H1 (cell line): ENCODE measurements around the gene RBM47. TPM values are rescaled to one million over a fixed set of nuclear protein-coding genes. Genes with fewer than 3 reads are reported as not detected.

Experiments used
- CTCF ChIA-PET: fragments of 300-600 bp; sonication (Branson Sonifier 250); formaldehyde crosslinking; loops from one replicate; lab custom pipeline; 2021; ENCODE audit not compliant: partially characterized antibody; lab: Charles Lee
- POLR2A ChIA-PET: fragments of 300-600 bp; sonication (Branson Sonifier 250); formaldehyde crosslinking; loops from one replicate; lab custom pipeline; 2021; ENCODE audit warnings: inconsistent platforms; ENCODE audit not compliant: partially characterized antibody; lab: Charles Lee
- DNase-seq, 2 experiments: peaks; one replicate each; pipeline versions ENCODE4 v3.0.0 to v3.0.0-alpha.2; 2010 to 2022; ENCODE audit warnings: low spot score in 2 of 2, low read depth in 1 of 2, mixed read lengths in 1 of 2
- FAIRE-seq: peaks from 2 replicates; lab custom pipeline; 2011; peaks lifted over from hg19 to GRCh38; lab: Jason Lieb, UNC
- H2AFZ ChIP-seq: 2 replicates; pipeline ENCODE4 v1.8.1; 2012; ENCODE audit warnings: low read length, inconsistent platforms
- H2AK5ac ChIP-seq: 2 replicates; pipeline ENCODE4 v1.6.1; 2013; ENCODE audit warnings: low read depth, low read length
- H2BK120ac ChIP-seq: replicated peaks from 2 replicates; pipeline ENCODE3; 2013; ENCODE audit warnings: low read depth, low read length, inconsistent platforms
- H2BK12ac ChIP-seq: 2 replicates; pipeline ENCODE4 v1.6.1; 2013; ENCODE audit warnings: low read depth, low read length
- H2BK15ac ChIP-seq: 2 replicates; pipeline ENCODE4 v1.6.1; 2013; ENCODE audit warnings: low read length
- H2BK20ac ChIP-seq: 2 replicates; pipeline ENCODE4 v1.6.1; 2013; ENCODE audit warnings: low read length
- H2BK5ac ChIP-seq: 2 replicates; pipeline ENCODE4 v1.6.1; 2013; ENCODE audit warnings: low read depth, low read length
- H3K14ac ChIP-seq: 2 replicates; pipeline ENCODE4 v1.6.1; 2013; ENCODE audit warnings: inconsistent platforms; ENCODE audit not compliant: insufficient read length
- H3K18ac ChIP-seq: 2 replicates; pipeline ENCODE4 v1.6.1; 2013; ENCODE audit warnings: low read length; ENCODE audit errors: extremely low read depth
- H3K23ac ChIP-seq: 2 replicates; pipeline ENCODE4 v1.6.1; 2013; ENCODE audit warnings: inconsistent platforms; ENCODE audit not compliant: insufficient read length
- H3K23me2 ChIP-seq: 2 replicates; pipeline ENCODE4 v1.6.1; 2013; ENCODE audit warnings: low read depth, low read length
- H3K27ac ChIP-seq: 2 replicates; pipeline ENCODE4 v1.6.1; 2011; ENCODE audit warnings: low read depth, low read length, inconsistent platforms
- H3K27me3 ChIP-seq, 4 experiments: replicated peaks in 1 of 4; 1 replicate in 1 of 4; 2 replicates in 3 of 4; pipeline versions ENCODE4 v1.6.1 to v1.8.1; 2011 to 2013; ENCODE audit warnings: low read length in 3 of 4, mild to moderate bottlenecking in 3 of 4, inconsistent platforms in 2 of 4, mixed read lengths in 2 of 4, moderate library complexity in 1 of 4; ENCODE audit not compliant: control insufficient read depth in 3 of 4, insufficient read depth in 3 of 4; ENCODE audit errors: extremely low read depth in 1 of 4
- H3K36me3 ChIP-seq, 4 experiments: 2 replicates each; pipeline versions ENCODE4 v1.6.1 to v1.8.1; 2011 to 2013; ENCODE audit warnings: mild to moderate bottlenecking in 4 of 4, low read length in 3 of 4, moderate library complexity in 2 of 4, control low read depth in 1 of 4, inconsistent platforms in 1 of 4; ENCODE audit not compliant: insufficient read depth in 4 of 4, control insufficient read depth in 2 of 4
- H3K4ac ChIP-seq: replicated peaks from 2 replicates; pipeline ENCODE3; 2013; ENCODE audit warnings: low read length, low read depth, mixed read lengths, inconsistent platforms; ENCODE audit not compliant: insufficient read length
- H3K4me1 ChIP-seq, 4 experiments: replicated peaks in 1 of 4; 1 replicate in 1 of 4; 2 replicates in 3 of 4; pipeline versions ENCODE4 v1.6.1 to v1.8.1; 2011 to 2013; ENCODE audit warnings: low read length in 3 of 4, inconsistent platforms in 2 of 4, mixed read lengths in 1 of 4; ENCODE audit not compliant: insufficient read depth in 4 of 4, control insufficient read depth in 3 of 4
- H3K4me2 ChIP-seq, 2 experiments: 2 replicates each; pipeline versions ENCODE4 v1.6.1 to v1.8.1; 2011 to 2013; ENCODE audit warnings: low read depth in 2 of 2, low read length in 2 of 2, control low read depth in 1 of 2, inconsistent platforms in 1 of 2, mild to moderate bottlenecking in 1 of 2; ENCODE audit not compliant: insufficient read depth in 1 of 2
- H3K4me3 ChIP-seq, 4 experiments: fragments of 200-600, 300-600 bp in 1 of 4; sonication (generic), shearing (Covaris generic), sonication (Bioruptor Twin) in 1 of 4; 2 replicates each; pipeline versions ENCODE4 v1.5.1 to v1.8.1; 2011 to 2016; ENCODE audit warnings: low read length in 4 of 4, low read depth in 3 of 4, control low read depth in 2 of 4, inconsistent platforms in 2 of 4, mild to moderate bottlenecking in 2 of 4, mixed read lengths in 1 of 4, moderate library complexity in 1 of 4; ENCODE audit not compliant: insufficient read depth in 2 of 4; ENCODE audit errors: extremely low read depth in 1 of 4
- H3K56ac ChIP-seq: replicated peaks from 2 replicates; pipeline ENCODE3; 2013; ENCODE audit warnings: low read depth, mild to moderate bottlenecking, mixed read lengths, low read length, inconsistent platforms; ENCODE audit not compliant: insufficient read length
- H3K79me1 ChIP-seq: 2 replicates; pipeline ENCODE4 v1.6.1; 2013; ENCODE audit warnings: low read depth, low read length, control low read depth
- H3K79me2 ChIP-seq, 2 experiments: 2 replicates each; pipeline versions ENCODE4 v1.6.1 to v1.8.1; 2012 to 2013; ENCODE audit warnings: low read length in 2 of 2, mild to moderate bottlenecking in 2 of 2, inconsistent platforms in 1 of 2; ENCODE audit not compliant: insufficient read depth in 2 of 2, control insufficient read depth in 1 of 2
- H3K9ac ChIP-seq, 4 experiments: replicated peaks in 1 of 4; 1 replicate in 1 of 4; 2 replicates in 3 of 4; pipeline versions ENCODE4 v1.6.1 to v1.8.1; 2011 to 2013; ENCODE audit warnings: low read depth in 3 of 4, low read length in 3 of 4, control low read depth in 2 of 4, mild to moderate bottlenecking in 2 of 4, moderate library complexity in 2 of 4, inconsistent platforms in 1 of 4; ENCODE audit errors: extremely low read depth in 1 of 4
- H3K9me3 ChIP-seq, 2 experiments: 2 replicates each; pipeline versions ENCODE4 v1.6.1 to v1.8.1; 2012 to 2013; ENCODE audit warnings: mild to moderate bottlenecking in 2 of 2, moderate library complexity in 2 of 2, control low read depth in 1 of 2, inconsistent platforms in 1 of 2, low read depth in 1 of 2, low read length in 1 of 2, mixed read lengths in 1 of 2; ENCODE audit not compliant: insufficient read depth in 2 of 2
- H4K20me1 ChIP-seq, 2 experiments: replicated peaks in 1 of 2; 2 replicates each; pipeline versions ENCODE3 to v1.8.1; 2011 to 2013; ENCODE audit warnings: inconsistent platforms in 2 of 2, low read length in 2 of 2, mild to moderate bottlenecking in 1 of 2; ENCODE audit not compliant: insufficient read depth in 2 of 2, control insufficient read depth in 1 of 2
- H4K5ac ChIP-seq: 2 replicates; pipeline ENCODE4 v1.6.1; 2013; ENCODE audit warnings: low read length, low read depth, mixed read lengths, inconsistent platforms; ENCODE audit not compliant: insufficient read length
- H4K8ac ChIP-seq: 2 replicates; pipeline ENCODE4 v1.8.0; 2013; ENCODE audit warnings: mild to moderate bottlenecking, moderate library complexity, low read length, inconsistent platforms; ENCODE audit not compliant: insufficient read depth; ENCODE audit errors: extremely low read depth
- H4K91ac ChIP-seq: replicated peaks from 2 replicates; pipeline ENCODE3; 2013; ENCODE audit warnings: low read length, mixed read lengths, inconsistent platforms; ENCODE audit not compliant: insufficient read length
- ASH2L ChIP-seq: fragments of 200-600, 300-600 bp; sonication (generic); IDR thresholded peaks from one replicate; pipeline ENCODE4 v1.7.1; 2017; ENCODE audit warnings: low read length
- BACH1 ChIP-seq: IDR thresholded peaks from 2 replicates; pipeline ENCODE4 v1.6.1; 2012; ENCODE audit warnings: low read length, improper control_type of control experiment
- BCL11A ChIP-seq, 2 experiments: IDR thresholded peaks; one replicate each; pipeline ENCODE4 v1.6.1; 2011; ENCODE audit warnings: low read depth in 2 of 2, low read length in 2 of 2, mild to moderate bottlenecking in 2 of 2
- BRCA1 ChIP-seq: IDR thresholded peaks from 2 replicates; pipeline ENCODE4 v1.6.1; 2012; ENCODE audit warnings: low read depth, low read length, improper control_type of control experiment
- CBX8 ChIP-seq: fragments of 300-800, 300-1000 bp; sonication (generic); IDR thresholded peaks from 2 replicates; pipeline ENCODE4 v1.7.1; 2016; ENCODE audit warnings: low read depth, low read length, borderline replicate concordance
- GABPA ChIP-seq: IDR thresholded peaks from 2 replicates; pipeline ENCODE4 v1.6.1; 2011; ENCODE audit warnings: mild to moderate bottlenecking, low read length, moderate library complexity, borderline replicate concordance; ENCODE audit not compliant: insufficient read depth
- SIN3A ChIP-seq, 2 experiments: IDR thresholded peaks in 1 of 2; conservative IDR thresholded peaks in 1 of 2; 2 replicates each; pipeline ENCODE4 v1.6.1; 2011 to 2012; ENCODE audit warnings: low read length in 2 of 2, improper control_type of control experiment in 1 of 2, low read depth in 1 of 2, mild to moderate bottlenecking in 1 of 2
- SP4 ChIP-seq: IDR thresholded peaks from 2 replicates; pipeline ENCODE4 v1.6.1; 2012; ENCODE audit warnings: low read length, inconsistent platforms
- WGBS, 2 experiments: shearing (Covaris generic) in 1 of 2; methylation state at CpG; one replicate each; pipeline versions ENCODE4 v1.1.6 to v1.1.7; 2013 to 2015; ENCODE audit warnings: low lambda C conversion rate in 2 of 2, mixed read lengths in 2 of 2, inconsistent platforms in 1 of 2, low coverage in 1 of 2, missing lambda C conversion rate in 1 of 2; ENCODE audit not compliant: insufficient replicate concordance in 2 of 2, insufficient coverage in 1 of 2, insufficient read length in 1 of 2; ENCODE audit errors: extremely low coverage in 1 of 2, missing lambda C conversion rate in 1 of 2; 5-methylcytosine and 5-hydroxymethylcytosine counted together
- polyA plus RNA-seq, 7 experiments: library from polyadenylated mRNA; depleted of rRNA in 3 of 7; stranded (reverse) in 5 of 7; unstranded in 2 of 7; fragments of >200 nt in 5 of 7; fragments of 200-250 nt in 2 of 7; gene quantifications; 1 replicate in 5 of 7; 2 replicates in 1 of 7; 4 replicates in 1 of 7; pipeline versions ENCODE4 v1.2.1 to v1.2.3, GENCODE V29; 2011 to 2013; ENCODE audit warnings: missing spikeins in 2 of 7, mixed read lengths in 2 of 7
- total RNA-seq: library from RNA; stranded (reverse); fragmentation: NEBNext Ultra II Directional; extraction: Animal tissue kit (Norgen Biotek cat#: 25700); gene quantifications from 2 replicates; pipeline ENCODE4 v1.2.1, GENCODE V29; 2021

Gene RBM47
- total and polyA plus RNA-seq, 2 of the 8 experiments (the other 6 are each of a cell fraction or from before 2014, with no cell fraction given) = 42.8 to 78.9 TPM

- no peak overlapping the region for H3K23ac ChIP-seq
- FAIRE-seq (no peak), DNase-seq (no peak)
- no peak overlapping the region for H2AK5ac ChIP-seq
- H4K91ac ChIP-seq = no peak overlapping the region
- H3K27ac ChIP-seq = no peak overlapping the region
- 84% methylated on average over 6 of the region's 6 CpGs; no CpG with 5 or more reads in 1 of the 2 experiments for WGBS, 2 experiments
- H2BK12ac ChIP-seq = no peak overlapping the region
- no peak overlapping the region for H2BK20ac ChIP-seq
- no peak overlapping the region for H3K14ac ChIP-seq
- H2AFZ ChIP-seq = no peak overlapping the region
- H3K9me3 ChIP-seq = no peaks in the 10 kb centered on the region
- no peaks in the 10 kb centered on the region for H3K79me1 ChIP-seq
- no peak overlapping the region for H3K4me3 ChIP-seq
- H3K79me2 ChIP-seq = no peaks in the 10 kb centered on the region
- ChIA-PET POLR2A (no interaction called here), CTCF (interaction anchor here (0.6 to 1.4 kb wide), 4 partner anchors 18 to 96 kb away, joined by 3 to 4 read pairs (median 4); no protein-coding TSS in a partner anchor)
- H3K4me2 ChIP-seq = no peak overlapping the region
- H3K4ac ChIP-seq = no peak overlapping the region
- H3K23me2 ChIP-seq = no peaks in the 10 kb centered on the region
- no peak overlapping the region for H4K5ac ChIP-seq
- no peak overlapping the region for H3K9ac ChIP-seq
- peak overlapping the region; percentile 42; the same call in 1 of the 2 replicates for H3K18ac ChIP-seq
- no peaks in the 10 kb centered on the region for H3K27me3 ChIP-seq
- no peak overlapping the region for H2BK5ac ChIP-seq
- TF ChIP-seq CBX8 = no peak
- no peak for TF ChIP-seq SP4
- no peak for TF ChIP-seq GABPA
- no peak for TF ChIP-seq BRCA1
- no peak for TF ChIP-seq BACH1
- no peak for TF ChIP-seq SIN3A (conservative IDR thresholded peaks at IDR 0.05 in 1 of 2, IDR thresholded peaks at IDR 0.05 in 1 of 2; ENCODE audit: low read depth in 1 of 2, low read length in 2 of 2)
- TF ChIP-seq BCL11A (IDR thresholded peaks at IDR 0.05; ENCODE audit: low read depth in 2 of 2, low read length in 2 of 2) = no peak
- TF ChIP-seq ASH2L = no peak
- H3K4me1 ChIP-seq = peaks cover 8 to 17% (median 10%) of the 10 kb centered on the region in 4 experiments
- no peak overlapping the region for H2BK120ac ChIP-seq
- H3K56ac ChIP-seq = no peak overlapping the region
- no peak overlapping the region for H2BK15ac ChIP-seq
- no peaks in the 10 kb centered on the region for H4K20me1 ChIP-seq
- no peaks in the 10 kb centered on the region for H3K36me3 ChIP-seq
- H4K8ac ChIP-seq = no peak overlapping the region
These were observed 45.5 kb upstream of the RBM47 start for GRCh38 chr4:40675166-40675565.
